HTR-8/SVneo (cell line): ENCODE results near the gene GPR176.
"Not testable (repeated sequence)": the region's sequence is repeated elsewhere in the genome, so short reads cannot be mapped to it uniquely, and the experiment has no call there.

Source experiments
- DNase-seq: peaks from one replicate; pipeline ENCODE4 v3.0.0; 2011; ENCODE audit warnings: low spot score, mixed read lengths; ENCODE audit not compliant: insufficient read length
- FAIRE-seq: peaks from 2 replicates; lab custom pipeline; 2011; peaks lifted over from hg19 to GRCh38; lab: Jason Lieb, UNC

GPR176 gene

DNA sequence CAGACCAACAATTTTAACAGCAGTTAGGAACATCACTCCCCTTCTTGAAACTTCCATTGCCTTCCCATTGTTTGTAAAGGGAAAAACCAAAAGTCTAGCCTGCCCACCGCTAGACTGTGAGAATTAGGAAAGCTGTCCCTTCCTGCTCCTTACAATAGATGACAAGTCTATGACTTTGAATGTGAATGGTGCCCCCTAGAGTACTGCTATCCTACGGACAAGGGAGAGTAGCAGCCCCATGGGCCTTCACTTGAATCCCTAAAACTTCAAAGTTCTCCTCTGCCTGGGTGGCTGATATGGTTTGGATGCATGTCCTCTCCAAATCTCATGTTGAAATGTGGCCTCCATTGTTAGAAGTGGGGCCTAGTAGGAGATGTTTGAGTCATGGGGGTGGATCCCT is 96.4 kb downstream of the GPR176 start:
- no peak for FAIRE-seq
- DNase-seq, result no peak

DNA sequence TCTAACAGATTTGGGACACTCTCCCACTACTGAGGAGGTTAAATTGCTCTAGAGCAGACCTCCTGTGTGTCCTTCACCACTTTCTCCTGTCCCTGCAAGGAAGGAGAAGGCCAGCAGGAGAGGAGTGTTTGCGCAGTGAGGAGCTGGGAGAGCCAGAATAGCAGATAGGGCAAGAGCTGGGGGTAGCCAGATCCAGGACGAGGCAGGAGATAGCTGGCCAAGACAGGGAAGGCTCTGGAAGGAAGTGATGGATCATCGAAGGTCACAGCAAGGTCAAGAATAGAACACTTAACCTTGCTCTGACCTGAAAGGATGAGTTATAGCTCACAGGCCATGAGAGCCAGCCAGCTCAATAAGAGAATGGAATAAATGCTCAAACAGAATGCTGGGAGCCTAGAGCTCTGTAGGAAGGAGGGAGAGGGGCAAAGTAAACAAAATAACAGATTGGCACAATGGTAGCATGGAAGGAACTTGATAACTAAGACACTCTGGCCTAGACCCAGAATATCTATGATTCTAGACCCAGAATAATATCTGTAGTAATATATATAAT is 99.9 kb downstream of the GPR176 start:
- no peak for FAIRE-seq
- DNase-seq, result no peak

DNA sequence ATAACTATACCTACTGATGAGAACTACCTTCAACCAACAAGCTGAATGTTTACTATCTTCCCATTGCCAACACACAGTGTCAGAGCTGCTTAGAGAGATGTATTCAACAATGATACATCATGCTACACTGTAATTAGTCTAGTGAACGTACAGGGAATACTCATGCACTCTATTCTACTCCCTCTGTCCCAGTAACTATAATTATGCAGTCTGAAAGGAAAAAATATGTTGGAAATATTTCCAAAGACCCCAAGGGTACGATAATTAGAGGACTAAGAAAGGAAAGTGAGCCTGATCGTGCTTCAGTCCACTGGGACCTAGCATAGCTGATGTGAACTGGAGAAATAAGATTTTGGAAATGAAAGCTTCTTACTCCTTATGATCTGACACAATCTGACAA is 100.5 kb downstream of the GPR176 start:
- FAIRE-seq, result no peak
- no peak for DNase-seq

GRCh38 chr15:39817892-39818291 is 102.2 kb downstream of the GPR176 start:
- no peak for FAIRE-seq
- DNase-seq, result no peak

GRCh38 chr15:39814489-39814888 is 105.6 kb downstream of the GPR176 start:
- no peak for DNase-seq
- FAIRE-seq, result no peak

DNA sequence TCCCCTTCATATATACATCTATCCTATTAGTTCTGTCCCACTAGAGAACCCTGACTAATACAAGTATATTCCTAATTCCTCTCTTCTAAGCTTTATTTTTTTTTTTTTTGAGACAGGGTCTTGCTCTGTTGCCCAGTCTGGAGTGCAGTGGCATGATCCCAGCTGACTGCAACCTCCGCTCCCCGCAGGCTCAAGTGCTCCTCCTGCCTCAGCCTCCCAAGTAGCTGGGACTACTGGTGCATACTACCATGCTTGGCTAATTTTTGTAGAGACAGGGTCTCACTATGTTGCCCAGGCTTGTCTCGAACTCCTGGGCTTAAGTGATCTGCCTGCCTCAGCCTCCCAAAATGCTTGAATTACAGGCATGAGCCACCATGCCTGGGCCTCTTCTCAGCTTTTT is 107.4 kb downstream of the GPR176 start:
- not testable (repeated sequence) for FAIRE-seq, DNase-seq

DNA sequence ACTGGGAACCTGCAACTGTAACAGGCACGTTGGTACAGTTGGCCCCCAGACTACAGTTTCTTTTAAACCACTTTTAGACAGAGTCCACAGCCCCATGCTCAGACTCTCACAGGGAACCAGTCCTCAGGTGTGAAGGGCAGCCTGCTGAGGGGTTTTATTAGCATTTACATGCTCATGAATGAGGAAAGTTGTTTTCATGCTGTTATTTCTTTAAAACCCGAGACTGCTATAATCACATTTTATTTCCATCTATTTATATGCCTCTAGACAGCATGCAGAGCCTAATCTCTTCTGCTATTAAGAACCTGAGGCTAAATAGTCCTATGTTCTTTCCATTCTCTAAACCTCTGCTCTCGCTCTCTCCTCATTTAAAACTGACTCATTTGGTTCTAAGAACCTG is 111.2 kb downstream of the GPR176 start:
- FAIRE-seq (no peak), DNase-seq (no peak)

DNA sequence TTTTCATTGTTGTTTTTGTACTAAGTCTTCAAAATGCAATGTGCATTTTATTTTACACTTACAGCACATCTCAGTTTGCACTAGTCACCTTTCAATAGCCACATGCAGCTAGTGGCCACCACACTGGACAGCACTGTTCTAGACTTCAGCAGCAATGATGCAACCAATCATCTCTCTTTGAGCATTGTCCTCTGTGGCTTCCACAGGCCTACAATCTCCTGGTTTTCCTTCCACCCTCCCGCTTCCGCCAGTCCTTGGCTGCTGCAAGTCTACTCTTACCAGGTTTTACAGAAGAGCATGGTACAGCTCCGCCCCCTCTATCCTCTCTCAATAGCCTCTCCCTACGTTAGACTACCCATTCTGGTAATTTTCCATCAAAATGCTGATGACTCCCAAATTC is 112.3 kb downstream of the GPR176 start:
- no peak for FAIRE-seq
- DNase-seq, result no peak

DNA sequence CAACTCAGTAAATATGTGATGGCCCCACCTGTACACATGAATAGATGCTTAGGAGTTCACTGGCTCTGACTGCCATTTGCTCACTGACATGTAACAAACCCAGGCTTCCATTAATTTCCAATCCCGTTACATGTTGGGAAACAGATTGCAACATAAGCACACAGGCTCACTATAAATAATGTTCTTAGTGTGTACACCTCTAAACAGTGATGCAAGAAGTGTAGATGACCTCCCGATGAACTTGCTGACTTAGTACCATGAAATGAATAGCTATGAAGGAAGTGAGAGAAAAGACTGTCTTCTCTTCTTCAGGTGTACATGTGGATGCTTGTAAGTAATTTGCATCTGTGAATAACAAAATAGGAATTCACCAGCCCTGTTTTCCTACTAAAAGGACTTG is 116.0 kb downstream of the GPR176 start:
- FAIRE-seq, result no peak
- no peak for DNase-seq

DNA sequence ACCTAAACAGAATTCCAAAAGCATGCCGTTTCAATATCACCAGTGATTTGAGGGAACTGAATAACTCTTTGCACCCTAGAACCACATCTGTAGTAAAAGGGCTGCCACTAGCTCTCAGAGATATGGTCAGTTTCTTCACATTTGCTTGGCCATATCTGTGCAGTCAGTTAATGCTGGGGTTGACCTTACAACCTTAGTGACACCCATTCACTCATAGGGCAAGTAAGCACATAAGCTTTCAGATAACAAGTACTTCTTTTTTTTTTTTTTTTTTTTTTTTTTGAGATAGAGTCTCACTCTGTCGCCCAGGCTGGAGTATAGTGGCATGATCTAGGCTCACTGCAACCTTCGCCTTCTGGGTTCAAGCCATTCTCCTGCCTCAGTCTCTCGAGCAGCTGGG is 117.0 kb downstream of the GPR176 start:
- FAIRE-seq (no peak), DNase-seq (no peak)

- DNase-seq (peak; percentile 28), FAIRE-seq (no peak)
These were observed 118.3 kb downstream of the GPR176 start for GRCh38 chr15:39801641-39802309.

DNA sequence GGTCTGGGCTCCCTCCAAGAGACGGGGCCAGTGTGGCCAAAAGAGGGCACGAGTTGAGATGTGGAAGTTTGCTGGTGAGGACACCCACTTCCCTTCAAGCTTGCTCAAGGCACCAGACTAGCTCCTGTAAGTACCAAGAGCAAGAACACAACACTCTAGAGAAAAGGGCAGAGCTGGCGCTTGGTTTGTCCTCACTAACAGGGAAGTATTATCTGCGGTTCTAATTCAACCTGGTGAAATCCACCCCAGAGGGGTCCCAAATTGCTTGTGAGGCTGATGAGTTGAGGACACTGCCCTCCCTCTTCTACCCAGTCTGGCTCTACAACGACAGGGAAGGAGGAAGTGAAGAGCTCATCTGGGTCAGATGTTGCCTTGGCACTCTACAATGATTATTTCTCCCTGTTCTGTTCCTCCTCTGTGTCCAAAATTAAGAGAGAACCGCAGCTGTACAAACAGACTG is 120.5 kb downstream of the GPR176 start:
- DNase-seq (no peak), FAIRE-seq (no peak)

DNA sequence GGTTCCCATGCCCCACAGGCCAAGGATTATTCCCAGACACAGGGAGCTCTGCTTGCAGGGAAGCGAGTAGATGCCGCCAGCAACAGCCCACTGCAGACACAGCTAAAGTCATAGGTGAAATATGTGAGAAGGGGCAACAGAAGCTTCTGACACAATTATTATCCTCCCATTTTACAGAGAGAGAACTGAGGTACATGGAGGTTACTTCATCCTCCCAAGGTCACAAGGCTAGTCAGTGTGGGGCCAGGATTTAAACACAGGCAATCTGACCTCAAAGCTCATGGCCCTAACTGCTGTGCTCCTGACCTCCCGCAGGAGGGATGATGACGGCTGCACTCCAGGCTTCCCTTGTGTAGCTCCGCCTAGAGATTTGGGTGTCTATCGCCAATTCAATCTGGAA is 121.7 kb downstream of the GPR176 start:
- no peak for FAIRE-seq

GRCh38 chr15:39797407-39797806 is 122.7 kb downstream of the GPR176 start:
- no peak for DNase-seq
- FAIRE-seq, result no peak

More for the DNA sequence above, 121.7 kb downstream of the GPR176 start:
- DNase-seq, result no peak

- FAIRE-seq (no peak), DNase-seq (no peak)
These were observed 123.5 kb downstream of the GPR176 start for GRCh38 chr15:39796601-39797000.

GRCh38 chr15:39795486-39795885 is 124.6 kb downstream of the GPR176 start:
- FAIRE-seq, result no peak

GRCh38 chr15:39794954-39795353 is 125.1 kb downstream of the GPR176 start:
- FAIRE-seq, result no peak
- no peak for DNase-seq

More at GRCh38 chr15:39795486-39795885, 124.6 kb downstream of the GPR176 start:
- DNase-seq, result no peak

DNA sequence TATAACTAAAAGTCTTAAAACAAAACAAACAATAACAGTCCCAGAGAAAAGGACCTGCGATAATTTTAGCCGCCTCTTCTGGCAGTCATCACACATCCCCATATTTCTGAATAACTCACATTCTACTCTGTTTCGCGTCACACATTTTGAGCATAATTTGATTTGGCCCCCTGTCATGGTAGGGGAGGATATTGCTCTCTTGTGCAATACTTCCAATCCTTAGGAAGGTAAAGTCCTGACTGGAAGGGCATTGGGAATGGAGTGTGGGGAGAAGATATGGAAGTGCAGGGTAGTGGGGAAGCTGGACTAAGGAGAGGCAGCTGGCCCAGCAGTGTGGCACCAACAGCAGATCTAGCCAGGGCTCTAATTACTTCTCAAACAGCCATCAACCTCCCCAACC is 126.1 kb downstream of the GPR176 start:
- FAIRE-seq (no peak), DNase-seq (no peak)

DNA sequence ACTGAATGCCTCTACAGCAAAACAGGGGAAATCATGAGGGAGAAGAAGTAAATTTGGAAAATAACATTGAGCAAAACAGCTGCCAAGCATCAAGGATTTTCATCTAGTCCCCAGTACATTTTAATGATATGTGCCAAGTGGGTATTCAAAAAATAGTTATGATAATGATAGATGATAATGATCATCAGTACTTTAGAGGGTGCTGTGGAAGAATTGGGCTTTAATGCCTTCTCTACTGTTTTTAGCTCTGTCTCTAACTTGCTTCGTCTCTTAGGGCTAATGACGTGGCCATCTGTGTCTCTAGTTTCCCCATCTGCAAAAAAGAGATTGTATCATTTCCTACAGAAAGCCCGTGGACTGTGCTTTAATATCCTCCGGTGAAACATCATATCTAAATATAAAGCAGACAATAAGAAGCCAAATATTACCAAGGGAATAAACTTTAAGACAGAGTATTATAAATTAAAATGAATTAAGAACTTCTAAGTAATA is 127.2 kb downstream of the GPR176 start:
- DNase-seq (no peak), FAIRE-seq (no peak)

DNA sequence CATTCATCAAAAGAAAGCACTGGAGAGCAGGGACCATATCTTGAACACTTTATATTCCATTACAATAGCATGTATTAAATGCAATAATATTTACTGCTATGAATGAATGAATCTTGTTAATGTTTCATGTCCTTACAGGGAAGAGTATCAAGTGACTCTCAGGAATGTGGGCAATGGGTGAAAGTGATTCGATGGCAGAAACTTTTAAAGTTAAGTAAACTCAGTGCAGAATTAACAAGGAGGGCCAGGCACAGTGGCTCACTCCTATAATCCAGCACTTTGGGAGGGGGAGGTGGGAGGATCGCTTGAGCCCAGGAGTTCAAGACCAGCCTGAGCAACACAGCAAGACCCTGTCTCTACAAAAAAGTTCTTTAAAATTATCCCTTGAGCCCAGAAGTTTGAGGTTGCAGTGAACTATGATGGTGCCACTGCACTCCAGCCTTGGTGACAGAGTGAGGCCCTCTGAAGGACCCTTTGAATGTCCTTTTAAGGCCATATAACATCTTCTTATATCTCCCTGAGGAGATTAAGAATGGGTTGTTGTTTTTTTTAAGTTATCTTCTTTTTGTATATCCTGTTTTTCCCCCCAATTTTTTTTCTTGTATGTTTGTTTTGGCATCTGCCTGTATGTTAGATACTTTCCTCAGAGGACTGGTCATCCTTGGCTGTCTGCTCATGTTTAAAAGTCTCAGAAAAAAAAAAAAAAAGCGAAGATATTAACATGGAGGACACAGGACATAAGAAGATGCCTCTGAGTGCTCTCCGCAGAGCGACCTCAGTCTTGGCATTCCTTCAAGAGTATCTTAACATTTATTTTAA is 127.8 kb downstream of the GPR176 start:
- FAIRE-seq (no peak), DNase-seq (no peak)

DNA sequence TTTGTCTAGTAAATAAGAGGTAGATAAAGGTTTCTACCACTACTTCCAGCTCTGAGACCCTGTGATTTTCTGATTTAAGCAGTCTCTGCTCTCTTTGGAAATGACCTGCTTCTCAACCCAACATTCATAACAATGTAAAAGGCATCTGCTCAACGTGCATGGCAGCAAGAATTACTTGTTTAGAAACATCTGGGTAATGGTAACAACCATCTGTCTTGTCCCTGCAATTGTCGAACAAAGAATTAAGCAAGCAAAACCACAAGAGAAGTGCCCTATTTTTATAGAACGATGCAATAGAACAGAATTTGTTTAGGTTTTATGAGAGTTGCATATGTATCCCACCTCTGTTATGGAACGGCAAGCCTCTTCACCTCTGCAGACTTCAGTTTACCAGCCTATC is 130.3 kb downstream of the GPR176 start:
- DNase-seq (no peak), FAIRE-seq (no peak)
